Measurements from ENCODE around the gene CDKN1A.

Gene CDKN1A

GRCh38 chr6:36643977-36644376 is 34.5 kb upstream of the CDKN1A start:
- Histone ChIP-seq H3K4me3 (ENCODE audit: low read length) (no peak overlapping the region), H4K20me1 (ENCODE audit: insufficient read depth, low read length) (no peaks in the 10 kb centered on the region), H3K36me3 (replicated peaks; ENCODE audit: insufficient read depth, low read length) (no peaks in the 10 kb centered on the region), H3K4me2 (ENCODE audit: low read depth, low read length) (no peak overlapping the region), H3K9ac (ENCODE audit: low read length) (no peak overlapping the region), H3K4me1 (ENCODE audit: low read length) (no peaks in the 10 kb centered on the region), H3F3A (ENCODE audit: insufficient read depth, low read length) (no peaks in the 10 kb centered on the region), H3K27me3 (replicated peaks; ENCODE audit: insufficient read depth, low read length) (no peaks in the 10 kb centered on the region), H3K9me3 (replicated peaks; ENCODE audit: insufficient read depth, low read length) (no peaks in the 10 kb centered on the region), H2AFZ (ENCODE audit: low read length) (no peak overlapping the region), H3K79me2 (ENCODE audit: low read length) (no peaks in the 10 kb centered on the region), H3K9me2 (replicated peaks; ENCODE audit: insufficient read depth, low read length) (no peaks in the 10 kb centered on the region), H3K27ac (ENCODE audit: low read length) (no peak overlapping the region)
- no peak for DNase-seq
- TF ChIP-seq EZH2phosphoT487 (IDR thresholded peaks at IDR 0.05; ENCODE audit: low read length) (no peak), CTCF (IDR thresholded peaks at IDR 0.05; ENCODE audit: low read length) (no peak), EZH2 (optimal IDR thresholded peaks at IDR 0.05; ENCODE audit: low read depth, low read length) (no peak)

- Histone ChIP-seq H3K27ac (ENCODE audit: low read length) (no peak overlapping the region), H2AFZ (ENCODE audit: low read length) (no peak overlapping the region), H4K20me1 (ENCODE audit: insufficient read depth, low read length) (no peaks in the 10 kb centered on the region), H3K27me3 (replicated peaks; ENCODE audit: insufficient read depth, low read length) (no peaks in the 10 kb centered on the region), H3K9me3 (replicated peaks; ENCODE audit: insufficient read depth, low read length) (no peaks in the 10 kb centered on the region), H3K4me1 (ENCODE audit: low read length) (peaks cover 8% of the 10 kb centered on the region), H3K79me2 (ENCODE audit: low read length) (no peaks in the 10 kb centered on the region), H3K4me2 (ENCODE audit: low read depth, low read length) (no peak overlapping the region), H3K4me3 (ENCODE audit: low read length) (no peak overlapping the region), H3K36me3 (replicated peaks; ENCODE audit: insufficient read depth, low read length) (no peaks in the 10 kb centered on the region), H3K9me2 (replicated peaks; ENCODE audit: insufficient read depth, low read length) (no peaks in the 10 kb centered on the region), H3F3A (ENCODE audit: insufficient read depth, low read length) (no peaks in the 10 kb centered on the region), H3K9ac (ENCODE audit: low read length) (no peak overlapping the region)
- DNase-seq = no peak
- no peak for TF ChIP-seq CTCF (IDR thresholded peaks at IDR 0.05; ENCODE audit: low read length)
- no peak for TF ChIP-seq EZH2 (optimal IDR thresholded peaks at IDR 0.05; ENCODE audit: low read depth, low read length)
- TF ChIP-seq EZH2phosphoT487 (IDR thresholded peaks at IDR 0.05; ENCODE audit: low read length) = no peak
Measured at GRCh38 chr6:36649086-36649485, 29.4 kb upstream of the CDKN1A start.

GRCh38 chr6:36649701-36650484 is 28.6 kb upstream of the CDKN1A start:
- Histone ChIP-seq H3K9me2 (replicated peaks; ENCODE audit: insufficient read depth, low read length) (no peaks in the 10 kb centered on the region), H3K27me3 (replicated peaks; ENCODE audit: insufficient read depth, low read length) (no peaks in the 10 kb centered on the region), H3K9me3 (replicated peaks; ENCODE audit: insufficient read depth, low read length) (no peaks in the 10 kb centered on the region), H3K27ac (ENCODE audit: low read length) (no peak overlapping the region), H4K20me1 (ENCODE audit: insufficient read depth, low read length) (no peaks in the 10 kb centered on the region), H3K4me1 (ENCODE audit: low read length) (peaks cover 8% of the 10 kb centered on the region), H3F3A (ENCODE audit: insufficient read depth, low read length) (no peaks in the 10 kb centered on the region), H3K9ac (ENCODE audit: low read length) (no peak overlapping the region), H3K36me3 (replicated peaks; ENCODE audit: insufficient read depth, low read length) (no peaks in the 10 kb centered on the region), H3K79me2 (ENCODE audit: low read length) (no peaks in the 10 kb centered on the region), H3K4me3 (ENCODE audit: low read length) (no peak overlapping the region), H3K4me2 (ENCODE audit: low read depth, low read length) (no peak overlapping the region), H2AFZ (ENCODE audit: low read length) (no peak overlapping the region)
- TF ChIP-seq CTCF (IDR thresholded peaks at IDR 0.05; ENCODE audit: low read length) (no peak), EZH2phosphoT487 (IDR thresholded peaks at IDR 0.05; ENCODE audit: low read length) (no peak), EZH2 (optimal IDR thresholded peaks at IDR 0.05; ENCODE audit: low read depth, low read length) (no peak)
- DNase-seq = no peak

Data from MM.1S (cell line).